Stimulated activated CD4-positive, alpha-beta T cell treated with anti-CD3 and anti-CD28 coated beads, Interleukin-1b, Interleukin-23, amount 100 ng/mL, for 1 hour (primary cell): Measurements from ENCODE around the gene RB1.

Source experiments
- DNase-seq, 2 donors: peaks; one replicate each; pipeline ENCODE4 v3.0.0-alpha.2; 2020; ENCODE audit warnings: low read depth in 2 of 2

The RB1 gene

DNA sequence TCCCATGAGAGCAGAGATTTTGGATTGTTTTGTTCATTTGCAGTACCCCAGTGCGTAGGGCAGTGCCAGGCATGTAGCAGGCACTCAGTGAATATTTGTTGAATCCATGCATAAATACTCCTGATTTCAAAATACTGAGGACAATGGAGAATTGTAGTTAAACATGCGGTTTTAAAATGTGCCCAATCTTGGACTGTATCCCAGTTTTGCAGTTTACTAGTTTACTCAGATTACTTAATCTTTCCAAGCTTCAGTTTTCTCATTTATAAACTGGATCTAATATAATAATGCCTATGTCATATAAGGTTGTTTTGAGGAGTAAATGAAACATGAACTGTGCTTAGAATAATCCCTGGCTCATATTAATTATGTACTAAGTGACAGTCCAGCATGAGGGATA, 190.3 kb downstream of the RB1 start:
- DNase-seq: no peak

GRCh38 chr13:48494874-48495273, 191.3 kb downstream of the RB1 start:
- DNase-seq: no peak

DNA sequence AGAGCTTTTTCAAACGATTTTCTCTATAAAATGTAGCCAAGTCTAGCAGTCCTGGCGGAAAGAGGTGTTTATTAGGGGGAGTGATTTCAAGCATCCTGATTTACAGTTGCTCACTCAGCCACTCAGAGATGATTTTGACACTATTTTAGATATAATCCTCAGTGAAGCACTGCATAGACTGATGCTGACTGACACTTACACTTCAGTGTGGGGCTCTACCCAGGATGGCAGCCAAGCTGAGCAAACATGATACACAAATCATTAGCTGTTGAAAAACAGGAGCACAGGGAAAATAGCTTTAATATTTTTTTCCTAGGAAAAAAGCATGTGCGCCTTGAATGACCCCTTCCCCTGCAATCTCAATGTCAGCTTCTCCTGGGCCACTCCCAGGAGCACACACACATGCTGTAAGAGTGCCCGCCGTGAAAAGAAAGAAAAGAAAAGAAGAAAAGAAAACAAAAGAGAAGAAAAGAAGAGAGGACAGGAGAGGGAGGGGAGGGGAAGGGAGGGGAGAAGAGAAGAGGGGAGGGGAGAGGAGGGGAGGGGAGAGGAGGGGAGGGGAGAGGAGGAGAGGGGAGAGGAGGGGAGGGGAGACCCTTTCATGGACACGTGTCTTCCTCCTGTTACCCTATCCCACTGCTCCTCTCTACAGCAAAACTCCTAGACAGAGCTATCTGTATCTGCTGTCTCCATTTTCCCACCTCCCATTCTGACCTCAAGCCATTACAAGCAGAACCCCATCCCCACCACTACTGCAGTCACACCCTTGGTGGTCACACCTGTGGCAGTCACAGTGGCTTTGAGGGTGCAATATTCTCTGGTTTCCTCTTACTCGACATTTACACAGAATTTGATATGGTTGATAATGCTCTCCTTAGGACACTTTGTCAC, 193.0 kb downstream of the RB1 start:
- DNase-seq: no peak

DNA sequence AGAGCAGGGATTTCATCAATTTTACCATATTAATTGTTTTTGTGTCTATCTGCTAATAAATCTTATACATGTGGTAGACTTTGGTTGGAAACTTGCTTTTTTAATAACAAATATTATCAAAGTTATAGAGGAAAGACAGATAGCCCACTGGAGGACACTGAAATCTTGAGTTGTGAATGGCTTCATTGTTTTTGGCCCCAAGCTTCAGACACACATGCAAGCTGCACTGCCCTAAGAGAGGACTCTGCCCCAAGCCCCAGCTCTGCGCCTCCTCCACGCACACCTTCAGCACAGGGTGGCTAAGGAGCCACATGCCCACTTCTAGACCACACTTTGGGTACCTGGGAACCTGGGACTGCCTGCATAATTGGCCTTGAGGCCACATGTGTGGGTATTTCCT, 194.1 kb downstream of the RB1 start:
- no peak for DNase-seq

DNA sequence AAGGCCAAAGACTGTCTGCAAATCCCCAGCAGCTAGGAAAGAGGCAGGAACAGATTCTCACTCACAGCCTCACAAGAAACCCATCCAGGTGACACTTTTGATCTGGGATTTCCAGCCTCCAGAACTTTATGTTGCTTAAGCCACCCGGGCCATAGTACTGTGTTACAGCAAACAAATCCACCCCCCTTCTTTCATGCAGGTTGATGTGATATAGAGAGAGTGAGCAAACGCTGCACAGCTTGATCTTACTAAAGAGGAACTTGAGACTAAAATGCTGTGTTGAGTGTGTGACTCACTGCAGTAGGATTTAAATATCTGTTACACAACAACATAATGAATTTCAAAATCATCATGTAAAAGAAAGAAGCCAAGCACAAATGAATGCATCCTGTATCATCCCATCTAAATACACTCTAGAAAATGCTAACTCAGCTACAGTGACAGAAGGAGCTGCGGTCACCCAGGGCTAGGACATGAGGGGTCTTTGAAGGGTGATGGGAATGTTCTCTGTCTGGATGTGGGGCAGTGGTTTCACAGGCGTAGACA, 197.2 kb downstream of the RB1 start:
- no peak for DNase-seq

- no peak for DNase-seq
These were observed 198.2 kb downstream of the RB1 start for GRCh38 chr13:48501705-48502104.

DNA sequence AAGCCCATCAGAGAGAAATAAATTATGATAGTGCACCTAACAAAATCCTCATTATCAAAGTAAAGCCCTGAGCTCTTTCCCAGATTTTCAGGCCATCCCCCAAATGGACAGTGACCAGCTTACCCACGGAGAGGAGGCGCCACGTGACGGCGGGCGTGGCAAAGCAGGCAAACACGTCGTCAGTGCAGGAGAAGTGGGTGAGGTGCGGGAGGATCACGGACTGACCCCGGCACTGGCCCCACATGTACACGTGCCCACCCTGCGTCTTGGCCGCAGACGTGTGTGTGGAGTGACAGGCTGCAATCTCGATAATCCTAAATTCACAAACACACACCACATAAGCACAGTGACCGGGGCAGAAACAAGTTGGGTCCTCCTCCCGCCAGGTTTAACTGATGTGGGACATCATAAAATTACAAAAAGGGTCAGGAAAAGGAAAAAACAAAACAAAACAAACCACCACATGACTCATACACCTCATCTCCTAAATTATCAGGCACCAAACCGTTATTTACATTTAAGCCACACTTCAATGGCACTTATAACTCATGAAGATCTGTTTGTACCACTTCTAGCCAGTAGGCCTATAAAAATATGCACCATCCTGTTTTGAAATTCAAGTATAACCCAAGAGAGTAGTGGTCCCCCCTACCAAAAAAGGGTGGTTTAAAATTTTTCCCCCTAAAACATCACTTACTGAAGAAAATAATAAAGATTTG, 199.2 kb downstream of the RB1 start:
- no peak for DNase-seq

- no peak for DNase-seq
These were observed 201.1 kb downstream of the RB1 start for GRCh38 chr13:48504606-48505005.

DNA sequence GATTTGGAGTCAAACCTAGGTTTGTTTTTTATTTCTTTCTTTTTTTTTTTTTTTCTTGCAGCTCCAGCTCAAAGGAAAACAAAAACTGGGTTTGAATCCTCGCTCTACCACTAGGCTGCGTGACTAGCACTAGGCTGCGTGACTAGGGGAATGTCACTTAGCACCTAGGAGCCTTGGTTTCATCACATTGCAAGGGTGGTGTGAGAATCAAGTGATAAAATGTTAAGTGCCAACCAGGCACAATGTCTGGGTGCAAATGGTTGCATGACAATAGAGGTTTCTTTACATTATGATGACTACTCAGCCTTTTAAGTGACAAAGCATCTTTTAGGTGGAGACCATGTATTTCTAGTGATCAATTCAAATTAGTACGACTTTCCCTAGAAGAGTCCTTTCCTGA, 201.5 kb downstream of the RB1 start:
- DNase-seq: no peak

DNA sequence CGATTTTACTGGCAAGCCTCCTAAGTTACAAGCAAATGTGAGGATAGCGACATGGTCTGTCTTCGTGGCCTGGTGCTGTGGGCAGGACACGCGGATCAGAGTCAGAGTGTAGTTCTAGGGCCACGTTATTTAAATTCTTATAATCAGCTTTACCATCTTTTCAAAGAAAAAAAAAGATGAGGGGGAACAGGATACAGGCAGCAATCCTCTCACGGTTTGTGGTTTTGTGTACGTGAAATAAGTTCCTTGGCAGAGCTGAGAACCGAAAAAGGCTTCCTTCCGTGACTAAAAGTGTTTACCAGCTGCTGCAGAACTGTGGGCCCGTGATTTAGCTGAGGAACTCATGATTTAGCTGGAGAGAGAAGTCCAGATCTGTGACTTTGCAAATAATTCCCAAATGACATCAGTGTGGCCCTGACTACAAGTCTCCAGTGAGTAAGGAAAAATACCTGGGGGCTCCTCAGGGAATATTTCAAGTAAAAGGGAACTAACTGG, 202.1 kb downstream of the RB1 start:
- peak in 1 of 2 donors; percentile 21 for DNase-seq

DNA sequence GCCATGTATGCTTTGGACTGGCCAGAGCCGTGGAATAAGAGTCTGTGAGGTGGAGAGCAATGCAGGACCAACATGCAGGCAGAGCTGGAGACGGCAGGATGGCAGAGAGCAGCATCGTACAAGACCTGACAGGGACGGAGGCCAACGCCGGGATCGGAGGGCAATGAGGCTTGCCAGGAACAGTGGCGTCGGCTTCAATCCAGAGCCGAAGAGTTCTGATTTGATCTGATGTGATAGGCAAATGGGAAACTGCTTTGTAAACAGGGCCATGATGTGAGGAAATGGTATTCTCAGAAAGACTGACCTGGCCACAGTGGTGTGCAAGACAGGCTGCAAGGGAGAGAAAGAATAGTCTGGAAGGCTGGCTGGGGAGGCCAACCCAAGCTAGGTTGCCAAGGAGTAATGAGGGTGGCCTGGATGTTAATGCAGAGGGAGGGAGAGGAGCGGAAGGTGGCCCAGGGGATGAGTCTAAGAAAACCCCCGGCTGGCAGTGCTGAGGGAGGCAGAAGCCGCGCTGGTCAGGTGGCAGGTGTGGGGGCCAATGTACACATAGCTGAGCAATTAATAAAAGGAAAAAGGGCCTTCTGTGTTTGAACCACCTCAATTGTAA, 202.6 kb downstream of the RB1 start:
- no peak for DNase-seq

GRCh38 chr13:48507021-48507420, 203.5 kb downstream of the RB1 start:
- DNase-seq: no peak

DNA sequence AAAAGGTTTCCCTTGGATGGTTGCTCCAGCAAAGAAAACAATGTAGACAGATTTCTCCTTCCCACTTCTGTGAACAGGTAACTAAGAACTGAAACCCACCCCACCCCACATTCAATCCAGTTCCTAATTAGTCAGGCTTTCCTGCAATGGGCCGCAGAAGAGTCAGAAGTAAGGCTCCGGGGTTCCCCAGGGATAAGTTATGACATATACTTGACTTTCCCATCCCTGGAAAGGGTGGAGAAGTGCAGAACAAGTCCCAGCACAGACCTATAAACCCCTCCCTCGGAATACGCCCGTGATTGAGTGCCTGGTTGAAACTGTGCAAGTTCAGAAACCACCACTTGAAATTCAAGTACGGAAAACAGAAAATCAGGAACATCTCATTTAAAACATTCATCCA, 204.5 kb downstream of the RB1 start:
- no peak for DNase-seq

- DNase-seq: no peak
These were observed 207.1 kb downstream of the RB1 start for GRCh38 chr13:48510698-48511097.

DNA sequence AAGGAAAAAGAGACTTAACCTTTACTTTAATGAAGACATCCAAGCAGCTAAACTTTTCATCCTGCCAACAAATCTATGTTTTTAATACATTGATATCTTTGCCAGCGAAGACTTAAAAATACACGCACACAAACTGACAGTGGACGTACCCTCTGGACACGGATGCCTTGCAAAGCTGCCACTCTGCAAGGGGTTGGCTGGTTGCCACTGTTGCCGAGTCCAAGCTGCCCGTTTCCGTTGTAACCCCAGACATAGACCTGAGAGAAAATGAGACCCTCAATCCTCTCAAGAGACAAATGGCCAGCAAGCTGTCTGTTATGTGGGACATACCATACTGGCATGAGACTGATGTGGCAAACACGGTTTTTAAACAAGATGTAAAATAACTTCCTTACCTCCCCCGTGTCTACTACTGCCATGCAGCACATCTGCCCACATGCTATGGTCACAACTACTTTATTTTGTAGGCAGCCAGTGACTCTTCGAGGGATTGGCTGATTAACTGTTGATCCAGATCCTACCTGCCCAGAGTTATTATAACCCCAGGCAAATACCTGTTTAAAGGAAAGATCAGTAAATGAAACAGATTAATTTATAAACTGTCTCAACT, 208.2 kb downstream of the RB1 start:
- no peak for DNase-seq

DNA sequence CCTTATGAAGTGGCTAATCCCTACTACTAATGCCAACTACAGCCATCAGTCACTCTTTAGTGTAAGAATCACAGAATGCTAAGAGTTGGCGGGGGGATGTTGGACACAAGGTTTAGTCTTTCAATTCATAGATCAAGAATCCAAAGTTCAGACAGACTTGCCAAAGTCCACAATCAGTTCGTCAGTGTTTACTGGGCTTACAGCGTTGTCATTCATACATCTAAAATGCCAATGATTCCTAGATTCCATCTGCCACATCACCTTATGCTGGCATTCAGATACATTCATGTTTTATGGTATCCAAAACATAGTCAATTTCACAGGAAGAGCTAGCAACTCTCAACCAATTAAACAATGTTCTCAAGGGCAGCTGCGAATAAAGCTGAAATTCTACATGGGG, 211.2 kb downstream of the RB1 start:
- DNase-seq: no peak

- no peak for DNase-seq
These were observed 212.2 kb downstream of the RB1 start for GRCh38 chr13:48515732-48516131.

GRCh38 chr13:48518083-48518482, 214.5 kb downstream of the RB1 start:
- no peak for DNase-seq

GRCh38 chr13:48526286-48526685, 222.7 kb downstream of the RB1 start:
- DNase-seq: no peak

DNA sequence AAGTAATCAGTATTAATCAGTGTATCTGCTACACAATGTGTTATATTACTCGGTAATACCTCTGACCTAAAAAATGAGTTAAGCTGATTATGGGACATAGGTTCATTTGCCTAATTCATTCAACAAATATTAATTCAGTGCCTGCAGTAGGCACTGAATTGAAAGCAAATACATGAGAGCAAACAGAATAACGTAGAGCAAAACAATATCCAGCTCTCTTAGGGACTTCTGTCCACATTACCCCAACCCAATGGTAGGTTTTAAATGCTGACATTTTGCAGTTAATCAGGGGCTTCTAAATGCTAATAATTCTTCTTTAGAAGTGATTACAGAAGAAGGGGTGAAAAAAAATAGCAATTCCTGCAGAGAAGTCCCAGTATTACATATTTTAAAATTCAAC, 224.4 kb downstream of the RB1 start:
- DNase-seq: no peak

GRCh38 chr13:48528720-48529119, 225.2 kb downstream of the RB1 start:
- no peak for DNase-seq

GRCh38 chr13:48530833-48531232, 227.3 kb downstream of the RB1 start:
- no peak for DNase-seq
